ENCODE results near the gene WRNIP1.

The WRNIP1 gene

GRCh38 chr6:2786269-2786668 is 21.1 kb downstream of the WRNIP1 start:
- H3K4me3 ChIP-seq (replicated peaks; ENCODE audit: low read depth, low read length), result no peak overlapping the region
- TF ChIP-seq, protein P1, sequence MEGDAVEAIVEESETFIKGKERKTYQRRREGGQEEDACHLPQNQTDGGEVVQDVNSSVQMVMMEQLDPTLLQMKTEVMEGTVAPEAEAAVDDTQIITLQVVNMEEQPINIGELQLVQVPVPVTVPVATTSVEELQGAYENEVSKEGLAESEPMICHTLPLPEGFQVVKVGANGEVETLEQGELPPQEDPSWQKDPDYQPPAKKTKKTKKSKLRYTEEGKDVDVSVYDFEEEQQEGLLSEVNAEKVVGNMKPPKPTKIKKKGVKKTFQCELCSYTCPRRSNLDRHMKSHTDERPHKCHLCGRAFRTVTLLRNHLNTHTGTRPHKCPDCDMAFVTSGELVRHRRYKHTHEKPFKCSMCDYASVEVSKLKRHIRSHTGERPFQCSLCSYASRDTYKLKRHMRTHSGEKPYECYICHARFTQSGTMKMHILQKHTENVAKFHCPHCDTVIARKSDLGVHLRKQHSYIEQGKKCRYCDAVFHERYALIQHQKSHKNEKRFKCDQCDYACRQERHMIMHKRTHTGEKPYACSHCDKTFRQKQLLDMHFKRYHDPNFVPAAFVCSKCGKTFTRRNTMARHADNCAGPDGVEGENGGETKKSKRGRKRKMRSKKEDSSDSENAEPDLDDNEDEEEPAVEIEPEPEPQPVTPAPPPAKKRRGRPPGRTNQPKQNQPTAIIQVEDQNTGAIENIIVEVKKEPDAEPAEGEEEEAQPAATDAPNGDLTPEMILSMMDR (IDR thresholded peaks at IDR 0.05; ENCODE audit: low read depth, low read length, missing control alignments), result no peak
- DNase-seq (ENCODE audit: extremely low read depth, low read depth), result no peak

- no peak overlapping the region for H3K4me3 ChIP-seq (replicated peaks; ENCODE audit: low read depth, low read length)
- TF ChIP-seq, protein P1 (IDR thresholded peaks at IDR 0.05; ENCODE audit: low read depth, low read length, missing control alignments), result peak; percentile 80
- DNase-seq (ENCODE audit: extremely low read depth, low read depth), result peak; percentile 46
Measured at GRCh38 chr6:2790588-2791449, 25.6 kb downstream of the WRNIP1 start.

DNA sequence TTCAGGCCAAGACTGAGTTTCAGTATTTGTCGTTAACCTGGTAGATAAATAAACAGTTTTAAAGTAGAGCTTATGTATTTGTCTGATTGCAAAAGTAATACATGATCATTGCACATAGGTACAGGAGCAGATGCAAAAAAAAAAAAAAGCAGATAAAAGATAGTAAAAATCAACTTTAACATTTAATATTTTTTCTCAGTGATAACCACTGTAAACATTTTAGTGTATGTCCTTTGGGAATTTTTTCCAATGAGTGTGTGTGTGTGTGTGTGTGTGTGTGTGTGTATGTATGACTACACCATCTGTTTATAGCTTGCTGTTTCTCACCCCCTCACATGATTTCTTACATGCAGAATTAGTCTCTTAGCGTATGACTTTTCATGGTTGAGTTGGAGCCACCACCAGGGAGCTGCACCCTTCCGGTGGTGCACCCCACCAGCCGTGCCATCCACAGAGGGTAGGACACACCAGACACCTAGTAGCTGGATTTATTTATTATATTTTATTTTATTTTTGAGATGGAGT is 26.3 kb downstream of the WRNIP1 start:
- H3K4me3 ChIP-seq (replicated peaks; ENCODE audit: low read depth, low read length), result no peak overlapping the region

DNA sequence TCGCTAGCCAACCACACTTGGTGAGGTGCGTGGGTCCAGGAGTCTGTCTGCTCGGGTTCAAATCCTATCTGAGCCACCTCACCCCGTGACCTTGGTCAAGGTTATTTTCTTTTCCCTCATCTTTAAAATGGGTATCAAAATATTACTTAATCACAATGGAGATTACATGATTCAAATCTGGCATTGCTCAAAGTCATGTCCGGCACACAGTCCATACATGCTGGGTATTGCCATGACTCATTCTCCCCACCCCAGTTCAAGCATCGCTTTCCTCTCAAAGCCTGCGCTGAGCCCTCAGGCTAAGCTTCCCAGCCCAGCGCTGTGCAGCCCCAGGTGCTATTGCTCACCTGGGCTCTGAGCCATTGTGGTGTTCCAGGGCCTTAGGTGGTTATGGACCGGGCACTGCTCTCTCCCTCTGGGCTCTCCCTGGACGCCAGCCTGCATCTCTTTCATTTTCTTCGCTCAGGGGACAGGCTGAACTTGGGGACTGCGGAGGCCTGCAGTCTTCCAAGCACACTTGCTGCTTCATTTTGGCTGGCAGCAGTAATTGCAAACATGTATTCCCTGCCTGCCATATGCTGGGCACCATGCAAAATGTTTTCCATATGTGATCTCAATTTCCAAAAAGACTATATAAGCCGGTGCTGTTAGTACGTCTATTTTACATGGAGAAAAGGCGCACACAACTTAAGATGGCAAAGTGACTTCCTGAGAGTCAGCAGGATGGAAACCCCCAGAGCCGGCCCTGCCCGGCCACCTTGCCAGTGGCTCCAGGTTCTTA is 27.3 kb downstream of the WRNIP1 start:
- no peak overlapping the region for H3K4me3 ChIP-seq (replicated peaks; ENCODE audit: low read depth, low read length)
- no peak for DNase-seq (ENCODE audit: extremely low read depth, low read depth)
- TF ChIP-seq, protein P1 (IDR thresholded peaks at IDR 0.05; ENCODE audit: low read depth, low read length, missing control alignments), result no peak

More for the DNA sequence above, 26.3 kb downstream of the WRNIP1 start:
- no peak for DNase-seq (ENCODE audit: extremely low read depth, low read depth)
- TF ChIP-seq, protein P1 (IDR thresholded peaks at IDR 0.05; ENCODE audit: low read depth, low read length, missing control alignments), result no peak

DNA sequence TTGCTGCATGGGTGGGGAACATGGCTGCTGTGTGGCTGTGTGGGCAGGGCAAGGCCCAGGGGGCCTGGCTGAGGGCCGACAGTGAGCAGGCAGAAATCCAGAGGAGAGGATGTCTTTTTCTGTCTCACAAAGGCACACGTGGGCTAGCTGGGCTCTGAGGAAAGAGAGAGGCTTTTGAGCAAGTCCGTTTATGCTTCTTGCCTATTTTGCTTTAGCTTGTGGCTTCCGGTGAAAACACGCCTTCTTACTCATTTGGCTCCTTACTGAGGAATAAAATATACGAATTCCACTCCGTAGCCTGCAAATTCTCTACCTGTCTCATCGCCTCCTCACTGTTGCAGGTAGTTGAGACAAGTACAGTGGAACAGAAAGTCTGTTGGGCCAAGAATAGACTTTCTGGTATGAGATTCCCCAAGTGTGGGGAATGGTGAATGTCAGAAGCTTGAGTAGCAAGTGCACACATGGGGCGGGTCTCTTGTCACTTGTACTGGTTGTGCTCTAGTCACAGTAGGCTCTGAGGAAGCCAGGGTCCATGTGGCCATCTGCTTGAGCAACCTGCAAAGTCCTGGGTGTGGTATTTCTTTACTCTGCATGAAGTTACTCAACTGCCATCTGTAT is 28.4 kb downstream of the WRNIP1 start:
- TF ChIP-seq, protein P1 (IDR thresholded peaks at IDR 0.05; ENCODE audit: low read depth, low read length, missing control alignments), result no peak
- DNase-seq (ENCODE audit: extremely low read depth, low read depth), result no peak
- no peak overlapping the region for H3K4me3 ChIP-seq (replicated peaks; ENCODE audit: low read depth, low read length)

- DNase-seq (ENCODE audit: extremely low read depth, low read depth), result no peak
- H3K4me3 ChIP-seq (replicated peaks; ENCODE audit: low read depth, low read length), result no peak overlapping the region
- TF ChIP-seq, protein P1 (IDR thresholded peaks at IDR 0.05; ENCODE audit: low read depth, low read length, missing control alignments), result no peak
Measured at GRCh38 chr6:2794171-2794730, 29.1 kb downstream of the WRNIP1 start.
